ENCODE measurements around the gene PSMB1. TPM values are rescaled to one million over a fixed set of nuclear protein-coding genes. Genes with fewer than 3 reads are reported as not detected.

The PSMB1 gene
- total RNA-seq (2022; extraction: Qiagen RNA extraction) = 229 to 245 TPM (median 237 TPM) in 5 replicates

DNA sequence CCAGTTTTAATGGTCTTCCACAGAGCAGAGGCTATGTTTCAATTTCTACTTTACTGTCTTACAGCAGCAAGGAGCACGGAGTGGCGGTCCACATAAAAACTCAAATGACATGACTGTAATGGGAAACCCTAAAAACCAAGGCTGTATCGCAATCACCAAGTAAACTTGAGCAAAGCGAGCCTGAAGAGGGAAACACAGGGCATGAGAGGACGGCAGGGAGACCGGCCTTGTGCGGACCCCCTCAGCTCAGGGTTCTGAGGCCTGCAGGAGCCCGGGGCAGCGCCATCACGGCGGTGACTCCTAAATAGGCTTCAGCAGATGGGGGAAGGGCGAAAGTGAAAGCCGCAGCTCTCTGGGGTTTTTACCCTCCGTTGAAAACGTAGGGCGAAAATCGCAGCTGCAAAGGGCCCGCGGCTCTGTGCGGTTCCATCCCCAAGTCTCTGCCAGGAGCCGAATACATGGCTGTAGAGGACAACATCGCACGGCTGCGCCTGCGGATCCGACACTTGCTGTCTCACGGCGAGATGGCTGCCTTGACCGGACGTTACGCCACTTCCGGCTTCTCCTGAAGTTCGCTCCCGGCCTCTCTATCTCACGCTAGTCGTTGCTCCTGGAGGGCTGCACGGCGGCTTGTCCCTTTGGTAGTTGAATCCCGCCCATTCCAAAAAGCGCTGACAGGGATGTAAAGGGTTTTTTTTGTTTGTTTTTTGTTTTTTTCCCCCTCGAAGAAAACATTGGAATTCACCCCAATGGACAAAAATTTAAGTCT, at the start of gene PSMB1:
PSMB1 (minus strand) TSS at position 543 of the 769 bp plus-strand sequence; CDS start at position 478, 65 bp downstream.

DNA sequence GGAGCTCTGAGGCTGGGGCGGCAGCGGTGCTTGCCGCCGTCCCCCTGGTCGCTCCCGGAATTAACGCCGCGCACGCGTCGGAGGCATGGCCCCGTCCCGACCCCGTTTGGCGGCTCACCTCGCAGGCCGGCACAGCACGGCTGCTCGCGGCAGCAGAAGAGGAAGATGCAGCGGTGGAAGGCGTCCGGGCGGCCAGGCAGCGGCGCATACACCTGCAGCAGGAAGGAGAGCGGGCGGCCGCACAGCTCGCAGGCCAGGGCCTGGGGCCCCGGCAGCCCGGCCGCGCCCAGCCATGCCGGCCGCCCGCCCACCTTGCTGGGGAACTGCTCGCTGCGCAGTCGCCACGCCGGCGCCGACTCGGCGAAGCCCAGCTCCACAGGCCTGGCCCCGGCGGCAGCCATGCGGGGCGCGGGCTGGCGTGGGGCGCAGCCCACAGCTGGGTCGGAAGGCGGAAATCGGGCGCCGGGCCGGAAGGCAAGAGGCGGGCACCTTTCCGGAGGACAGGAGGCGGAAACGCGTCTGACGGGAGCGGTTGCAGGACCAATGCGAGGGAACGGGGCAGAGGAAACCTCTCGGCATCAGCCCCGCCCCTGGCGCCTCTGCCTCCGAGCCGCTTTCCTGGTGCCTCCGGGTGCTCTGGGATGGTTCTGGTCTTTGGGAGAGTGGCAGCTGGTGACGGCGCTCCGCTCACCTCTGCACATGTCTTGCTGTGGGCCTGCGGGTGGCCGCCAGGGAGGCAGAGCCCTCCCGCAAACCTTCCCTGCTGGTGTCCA, 31.3 kb upstream of the PSMB1 start, which contains the start of gene PDCD2:
PDCD2 (minus strand) TSS at position 457 of the 773 bp plus-strand sequence; CDS start at position 401, 56 bp downstream.

DNA sequence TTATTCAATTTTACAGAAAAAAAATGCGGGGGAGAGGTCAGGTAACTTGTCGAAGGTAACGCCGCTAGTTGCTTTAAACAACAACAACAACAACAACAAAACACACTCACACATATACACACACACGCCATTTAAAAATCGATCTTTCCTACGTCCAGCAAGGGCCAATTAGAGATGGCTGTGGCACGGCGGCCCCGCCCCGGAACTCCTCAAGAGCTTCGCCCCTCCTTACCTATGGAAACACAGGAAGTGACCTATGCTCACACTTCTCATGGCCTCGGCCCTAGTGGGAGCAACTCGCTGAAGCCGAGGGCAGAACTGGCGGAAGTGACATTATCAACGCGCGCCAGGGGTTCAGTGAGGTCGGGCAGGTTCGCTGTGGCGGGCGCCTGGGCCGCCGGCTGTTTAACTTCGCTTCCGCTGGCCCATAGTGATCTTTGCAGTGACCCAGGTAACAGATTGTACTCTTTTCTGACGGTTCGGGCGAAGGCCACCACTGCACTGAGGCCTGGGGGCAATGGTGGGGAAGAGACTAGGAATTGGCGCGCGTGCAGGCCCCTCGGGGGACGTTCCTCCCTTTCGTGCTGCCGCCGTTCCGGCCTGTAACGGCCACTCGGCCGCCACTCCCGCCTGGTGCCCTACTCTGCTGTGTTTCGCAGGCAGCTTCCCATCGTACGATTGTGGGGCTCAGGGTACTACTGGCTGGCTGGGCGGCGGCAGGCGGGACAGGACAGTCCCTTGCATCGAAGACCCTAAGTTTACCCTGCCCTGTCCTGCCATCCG, 1.1 kb upstream of the PSMB1 start, which contains the start of gene TBP:
TBP (plus strand) TSS at position 357 of the 783 bp plus-strand sequence. CDS start 2,661 bp downstream, outside the sequence.

Other genes with a start within 250 kb of the PSMB1 start
- gene FAM120B, start 246.5 kb downstream of the PSMB1 start, total RNA-seq (2022; extraction: Qiagen RNA extraction) = 8.8 to 12.7 TPM (median 11.9 TPM) in 5 replicates
- gene TBP, start 1.1 kb upstream of the PSMB1 start, total RNA-seq (2022; extraction: Qiagen RNA extraction) = 13.6 to 19.8 TPM (median 17.6 TPM) in 5 replicates
- gene PDCD2, start 31.3 kb upstream of the PSMB1 start, total RNA-seq (2022; extraction: Qiagen RNA extraction) = 47.7 to 51.2 TPM (median 50.1 TPM) in 5 replicates

Measured in A549 treated with dexamethasone at 1 μM for 4 hours (cell line).